Activated naive CD4-positive, alpha-beta T cell treated with anti-CD3 and anti-CD28 coated beads for 36 hours (primary cell): ENCODE results near the gene KDM7A. TPM values are rescaled to one million over a fixed set of nuclear protein-coding genes. Genes with fewer than 3 reads are reported as not detected.

Experiments
- CTCF ChIA-PET: fragments of 350-600 bp; sonication (Branson Sonifier 250); formaldehyde crosslinking; loops from one replicate; lab custom pipeline; 2021; ENCODE audit warnings: antibody characterized with exemption; lab: Charles Lee
- DNase-seq: peaks from one replicate; pipeline ENCODE4 v3.0.0-alpha.2; 2020
- H3K27ac Mint-ChIP-seq: one replicate; pipeline ENCODE4 v1.8.0; 2021; ENCODE audit warnings: mild to moderate bottlenecking, mixed read lengths
- H3K27me3 Mint-ChIP-seq: one replicate; pipeline ENCODE4 v1.8.0; 2021; ENCODE audit warnings: low read depth, mixed read lengths
- H3K36me3 Mint-ChIP-seq: one replicate; pipeline ENCODE4 v1.8.0; 2021; ENCODE audit warnings: low read depth, mixed read lengths
- H3K4me1 Mint-ChIP-seq: one replicate; pipeline ENCODE4 v1.8.0; 2021; ENCODE audit warnings: low read depth, mixed read lengths
- H3K4me3 Mint-ChIP-seq: one replicate; pipeline ENCODE4 v1.8.0; 2021; ENCODE audit warnings: mild to moderate bottlenecking, moderate library complexity, mixed read lengths
- H3K9me3 Mint-ChIP-seq: one replicate; pipeline ENCODE4 v1.8.0; 2021; ENCODE audit warnings: mixed read lengths
- intact Hi-C: fragments of 100-400 bp; cut with micrococcal nuclease; formaldehyde crosslinking; loops from one replicate; pipeline ENCODE4 v1.15.1; 2023
- total RNA-seq, 2 experiments: library from RNA; stranded (reverse); gene quantifications; one replicate each; pipeline ENCODE4 v1.2.3, GENCODE V29; 2021

KDM7A gene
- total RNA-seq, 2 experiments from 2014 or later, result 27.4 to 29.3 TPM

DNA sequence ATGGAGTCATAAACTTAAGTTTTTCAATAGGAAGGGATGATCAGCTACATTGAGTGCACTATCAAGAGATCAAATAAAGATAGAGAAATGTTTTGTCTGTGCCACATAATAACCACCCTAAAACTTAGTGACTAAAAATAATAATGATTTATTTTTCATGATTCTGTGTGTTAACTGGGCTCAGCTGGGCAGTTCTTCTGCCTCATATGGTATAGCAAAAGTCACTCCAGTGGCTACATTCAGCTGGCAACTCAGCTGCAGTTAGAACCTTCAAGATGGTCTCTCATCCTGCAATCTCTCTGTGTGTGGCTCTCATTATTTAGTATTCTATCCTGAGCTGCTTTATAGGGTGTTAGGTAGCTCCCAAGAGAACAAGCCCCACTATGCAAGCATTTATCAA, 106.2 kb downstream of the KDM7A start:
- H3K4me3 Mint-ChIP-seq, result no peak overlapping the region
- DNase-seq, result no peak
- intact Hi-C loops, result no loop called here
- CTCF ChIA-PET, result interaction anchor here (0.7 to 1.6 kb wide), 2 partner anchors 9 to 298 kb away, joined by 3 to 5 read pairs; no protein-coding TSS in a partner anchor
- peaks cover 25% of the 10 kb centered on the region for H3K9me3 Mint-ChIP-seq
- peaks cover 8% of the 10 kb centered on the region for H3K4me1 Mint-ChIP-seq
- no peak overlapping the region for H3K27ac Mint-ChIP-seq
- H3K27me3 Mint-ChIP-seq, result no peaks in the 10 kb centered on the region
- peaks cover 7% of the 10 kb centered on the region for H3K36me3 Mint-ChIP-seq

DNA sequence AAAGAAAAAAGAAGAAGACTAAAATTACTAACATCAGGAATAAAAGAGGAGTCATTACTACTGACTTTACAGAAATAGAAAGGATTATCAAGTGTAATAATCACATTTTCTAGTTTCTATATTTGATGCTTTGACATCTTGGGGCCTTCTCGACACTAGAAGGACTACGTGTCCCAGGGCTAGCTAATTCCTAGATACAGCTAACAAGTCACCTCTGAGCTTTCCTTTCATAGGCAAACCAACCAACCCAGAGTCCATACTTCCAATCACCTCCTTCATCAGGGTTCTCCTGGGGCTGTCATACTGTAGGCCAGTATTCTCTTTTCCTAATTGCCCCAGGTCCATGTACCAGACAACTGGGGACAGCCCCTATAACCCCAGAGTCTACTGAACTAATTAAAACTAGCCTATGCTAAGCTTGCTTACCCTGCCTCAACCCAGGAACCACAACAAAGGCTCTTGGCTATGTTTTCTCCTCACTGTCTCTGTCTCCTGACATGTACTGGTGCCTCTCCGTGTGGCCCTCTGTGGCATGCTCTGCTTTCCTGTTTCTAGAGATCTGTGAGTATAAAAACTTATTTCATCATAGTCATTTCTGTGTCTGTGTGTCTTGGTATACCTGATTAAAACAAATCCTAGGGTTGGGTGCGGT, 107.4 kb downstream of the KDM7A start:
- peaks cover 7% of the 10 kb centered on the region for H3K36me3 Mint-ChIP-seq
- no peak overlapping the region for H3K27ac Mint-ChIP-seq
- peaks cover 25% of the 10 kb centered on the region for H3K9me3 Mint-ChIP-seq
- H3K27me3 Mint-ChIP-seq, result no peaks in the 10 kb centered on the region
- CTCF ChIA-PET, result interaction anchor here (0.6 to 1.6 kb wide), 4 partner anchors 10 to 164 kb away, joined by 3 to 5 read pairs (median 4); no protein-coding TSS in a partner anchor
- intact Hi-C loops, result no loop called here
- H3K4me1 Mint-ChIP-seq, result peaks cover 8% of the 10 kb centered on the region
- H3K4me3 Mint-ChIP-seq, result no peak overlapping the region
- DNase-seq, result no peak

- H3K4me1 Mint-ChIP-seq, result peaks cover 8% of the 10 kb centered on the region
- peaks cover 7% of the 10 kb centered on the region for H3K36me3 Mint-ChIP-seq
- intact Hi-C loops, result no loop called here
Observed at GRCh38 chr7:140068033-140068432, 108.8 kb downstream of the KDM7A start.

DNA sequence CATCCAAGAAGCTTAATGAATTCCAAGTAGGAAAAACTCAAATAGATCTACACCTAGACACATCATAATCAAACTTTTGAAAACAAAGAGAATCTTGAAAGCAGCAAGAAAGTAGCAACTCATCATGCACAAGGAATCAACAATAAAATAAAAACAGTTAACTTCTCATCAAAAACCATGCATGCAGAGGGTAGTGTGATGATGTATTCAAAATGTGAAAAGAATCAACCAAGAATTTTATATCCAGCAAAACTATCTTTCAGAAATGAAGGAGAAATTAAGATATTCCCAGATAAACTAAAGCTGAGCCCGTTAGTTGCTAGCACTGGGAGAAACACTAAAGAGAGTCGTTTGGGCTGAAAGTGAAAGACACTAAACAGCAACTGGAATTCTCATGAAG, 109.7 kb downstream of the KDM7A start:
- H3K27me3 Mint-ChIP-seq, result no peaks in the 10 kb centered on the region
- intact Hi-C loops, result no loop called here
- CTCF ChIA-PET, result no interaction called here

More at GRCh38 chr7:140068033-140068432, 108.8 kb downstream of the KDM7A start:
- no peak for DNase-seq
- H3K27ac Mint-ChIP-seq, result no peak overlapping the region
- H3K4me3 Mint-ChIP-seq, result no peak overlapping the region
- CTCF ChIA-PET, result no interaction called here
- peaks cover 25% of the 10 kb centered on the region for H3K9me3 Mint-ChIP-seq
- no peaks in the 10 kb centered on the region for H3K27me3 Mint-ChIP-seq

GRCh38 chr7:140062528-140063299, 114.1 kb downstream of the KDM7A start, which contains the start of gene PARP12:
Gene PARP12 (minus strand): TSS chr7:140062951. CDS start chr7:140062847, 104 bp downstream.
- peaks cover 10% of the 10 kb centered on the region for H3K36me3 Mint-ChIP-seq
- DNase-seq, result peak; percentile 76
- H3K27me3 Mint-ChIP-seq, result no peaks in the 10 kb centered on the region
- H3K27ac Mint-ChIP-seq, result no peak within 1 kb of the TSS
- CTCF ChIA-PET, result interaction anchor here (0.5 to 1.4 kb wide), 2 partner anchors 166 to 264 kb away, joined by 3 to 8 read pairs; no protein-coding TSS in a partner anchor
- H3K9me3 Mint-ChIP-seq, result peaks cover 18% of the 10 kb centered on the region
- intact Hi-C loops, result loop anchor here (1.0 to 5.0 kb wide), 6 partner anchors 113 to 415 kb away; partner anchors contain the start of gene RAB19
- H3K4me1 Mint-ChIP-seq, result peaks cover 35% of the 10 kb centered on the region
- peak within 1 kb of the TSS; percentile 81 for H3K4me3 Mint-ChIP-seq

More for the DNA sequence above, 109.7 kb downstream of the KDM7A start:
- no peak overlapping the region for H3K27ac Mint-ChIP-seq
- H3K9me3 Mint-ChIP-seq, result peaks cover 25% of the 10 kb centered on the region
- no peak for DNase-seq
- H3K4me1 Mint-ChIP-seq, result peaks cover 8% of the 10 kb centered on the region
- H3K4me3 Mint-ChIP-seq, result no peak overlapping the region
- H3K36me3 Mint-ChIP-seq, result peaks cover 7% of the 10 kb centered on the region

DNA sequence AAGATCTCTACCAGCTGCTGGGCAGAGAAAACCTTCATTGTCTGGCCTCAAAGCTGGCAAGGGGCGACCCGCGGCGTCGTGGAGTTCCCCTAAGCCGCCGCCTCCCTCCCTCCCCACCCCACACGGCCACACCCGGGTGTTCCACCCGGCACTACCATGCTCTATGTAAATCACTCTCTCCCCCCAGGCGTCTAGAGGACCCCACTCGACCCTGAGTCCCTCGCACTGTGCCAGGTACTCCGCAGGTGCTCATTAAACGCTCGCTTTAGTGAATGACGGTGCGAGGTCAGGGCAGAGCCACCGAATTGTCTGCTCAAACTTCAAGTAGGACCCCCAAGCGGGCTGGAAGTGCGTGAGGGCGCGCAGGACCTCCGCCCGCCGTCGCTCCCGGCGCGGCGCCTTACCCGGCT, 114.7 kb downstream of the KDM7A start:
- Mint-ChIP-seq H3K9me3 (peaks cover 15% of the 10 kb centered on the region), H3K27ac (no peak overlapping the region), H3K27me3 (no peaks in the 10 kb centered on the region), H3K4me1 (peaks cover 35% of the 10 kb centered on the region), H3K4me3 (peak overlapping the region; percentile 81), H3K36me3 (peaks cover 7% of the 10 kb centered on the region)
- CTCF ChIA-PET, result interaction anchor here (1.4 kb wide), 1 partner anchor 265 kb away, joined by 3 read pairs; no protein-coding TSS in a partner anchor
- intact Hi-C loops, result loop anchor here (1.0 to 5.0 kb wide), 5 partner anchors 113 to 415 kb away; partner anchors contain the start of gene RAB19
- DNase-seq, result peak; percentile 43

DNA sequence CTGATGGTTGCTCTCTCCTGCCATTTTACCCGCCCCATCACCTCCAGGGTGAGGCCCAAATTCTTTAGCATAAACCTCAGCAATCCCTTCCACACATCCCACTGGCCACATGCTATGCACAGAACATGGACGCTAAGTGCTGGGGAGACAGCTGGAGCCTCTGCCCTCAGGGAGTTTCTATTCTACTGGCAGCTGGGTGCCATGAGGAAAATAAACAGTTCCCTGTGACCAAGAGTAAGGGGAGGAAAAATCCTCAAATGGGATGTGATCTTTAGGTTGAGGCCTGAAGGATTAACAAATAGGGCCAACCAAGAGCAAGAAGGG, 115.2 kb downstream of the KDM7A start:
- peaks cover 35% of the 10 kb centered on the region for H3K4me1 Mint-ChIP-seq
- H3K36me3 Mint-ChIP-seq, result peaks cover 3% of the 10 kb centered on the region
- CTCF ChIA-PET, result interaction anchor here (0.7 kb wide), 1 partner anchor 33 kb away, joined by 3 read pairs; no protein-coding TSS in a partner anchor
- intact Hi-C loops, result loop anchor here (5.0 kb wide), 3 partner anchors 266 to 341 kb away; partner anchors contain the start of gene RAB19
- no peaks in the 10 kb centered on the region for H3K27me3 Mint-ChIP-seq
- peaks cover 9% of the 10 kb centered on the region for H3K9me3 Mint-ChIP-seq
- DNase-seq, result no peak
- peak overlapping the region; percentile 81 for H3K4me3 Mint-ChIP-seq
- no peak overlapping the region for H3K27ac Mint-ChIP-seq

DNA sequence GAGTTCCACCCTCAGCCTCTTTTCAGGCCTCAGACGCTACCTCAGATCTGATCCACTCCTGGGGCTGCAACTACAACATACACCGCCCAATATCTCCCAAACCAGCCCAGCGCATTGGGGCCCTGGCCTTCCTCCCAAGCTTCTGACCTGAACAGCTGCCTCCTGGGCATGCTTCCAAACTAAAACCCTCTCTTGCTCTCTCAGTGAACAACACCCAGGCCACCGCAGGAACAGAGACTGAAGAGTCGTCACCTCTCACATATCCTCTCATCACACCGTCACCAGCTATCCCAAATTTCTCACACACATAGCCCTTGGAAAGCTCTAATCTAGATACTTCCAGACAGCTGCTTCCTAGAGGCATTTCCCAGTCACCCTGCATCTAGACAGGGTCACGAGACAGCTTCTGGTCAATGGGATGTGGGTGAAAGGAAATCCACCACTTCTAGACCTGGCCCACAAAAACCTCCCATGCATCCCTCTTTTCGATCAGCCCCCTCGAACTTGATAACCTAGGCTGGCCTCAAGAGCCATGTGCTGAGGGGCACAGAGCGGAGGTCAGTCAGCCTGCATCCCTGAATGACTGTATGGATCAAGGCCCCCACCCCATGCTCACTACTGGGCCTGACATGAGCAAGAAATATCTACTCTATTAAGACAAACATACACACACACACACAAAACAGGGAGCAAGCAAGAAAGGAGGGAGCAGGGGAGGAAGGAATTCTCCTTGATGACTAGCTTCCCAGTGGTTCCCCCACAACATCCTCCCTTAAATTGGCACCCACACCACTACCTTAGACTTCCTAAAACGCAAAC, 115.8 kb downstream of the KDM7A start:
- H3K36me3 Mint-ChIP-seq, result peaks cover 3% of the 10 kb centered on the region
- peak overlapping the region; percentile 81 for H3K4me3 Mint-ChIP-seq
- CTCF ChIA-PET, result interaction anchor here (0.6 to 1.6 kb wide), 3 partner anchors 32 to 114 kb away, joined by 3 to 4 read pairs (median 4); no protein-coding TSS in a partner anchor
- H3K27ac Mint-ChIP-seq, result peak overlapping the region; percentile 19
- no peak for DNase-seq
- no peaks in the 10 kb centered on the region for H3K27me3 Mint-ChIP-seq
- peaks cover 35% of the 10 kb centered on the region for H3K4me1 Mint-ChIP-seq
- H3K9me3 Mint-ChIP-seq, result peaks cover 4% of the 10 kb centered on the region
- intact Hi-C loops, result loop anchor here (5.0 kb wide), 3 partner anchors 266 to 341 kb away; partner anchors contain the start of gene RAB19

GRCh38 chr7:140060243-140060630, 116.5 kb downstream of the KDM7A start:
- Mint-ChIP-seq H3K9me3 (no peaks in the 10 kb centered on the region), H3K4me1 (peaks cover 35% of the 10 kb centered on the region), H3K36me3 (peaks cover 3% of the 10 kb centered on the region), H3K4me3 (no peak overlapping the region), H3K27ac (no peak overlapping the region), H3K27me3 (no peaks in the 10 kb centered on the region)
- CTCF ChIA-PET, result interaction anchor here (0.6 to 1.6 kb wide), 2 partner anchors 58 to 114 kb away, joined by 4 read pairs; no protein-coding TSS in a partner anchor
- no peak for DNase-seq
- intact Hi-C loops, result loop anchor here (5.0 kb wide), 3 partner anchors 267 to 342 kb away; partner anchors contain the start of gene RAB19

GRCh38 chr7:140059273-140060242, 117.2 kb downstream of the KDM7A start:
- Mint-ChIP-seq H3K9me3 (no peaks in the 10 kb centered on the region), H3K4me1 (peaks cover 38% of the 10 kb centered on the region), H3K27ac (peak overlapping the region; percentile 25), H3K27me3 (no peaks in the 10 kb centered on the region), H3K36me3 (peaks cover 4% of the 10 kb centered on the region), H3K4me3 (peak overlapping the region; percentile 31)
- CTCF ChIA-PET, result interaction anchor here (0.7 to 1.6 kb wide), 2 partner anchors 58 to 180 kb away, joined by 4 read pairs; no protein-coding TSS in a partner anchor
- intact Hi-C loops, result loop anchor here (5.0 kb wide), 3 partner anchors 268 to 343 kb away; partner anchors contain the start of gene RAB19
- peak; percentile 65 for DNase-seq
